ENCODE data around the gene ANXA9. TPM values are rescaled to one million over a fixed set of nuclear protein-coding genes. Genes with fewer than 3 reads are reported as not detected.

ANXA9 gene
- total and polyA plus RNA-seq, 2 experiments from 2014 or later, result 1.4 to 2.2 TPM

- Histone ChIP-seq H3K36me3 (ENCODE audit: insufficient read depth) (no peaks in the 10 kb centered on the region), H4K20me1 (replicated peaks; ENCODE audit: insufficient read depth) (no peaks in the 10 kb centered on the region; the same call in 1 of the 2 replicates), H3K27ac (ENCODE audit: low read depth) (no peak overlapping the region), H3K79me2 (replicated peaks; ENCODE audit: insufficient read depth) (peaks cover 15% of the 10 kb centered on the region), H3F3A (replicated peaks; ENCODE audit: low read depth) (peaks cover 13% of the 10 kb centered on the region; the same call in 1 of the 2 replicates), H2AFZ (no peak overlapping the region), H3K4me1 (ENCODE audit: insufficient read depth) (peaks cover 19% of the 10 kb centered on the region), H3K4me2 (no peak overlapping the region), H3K4me3 (no peak overlapping the region), H3K9me2 (ENCODE audit: insufficient read depth) (no peaks in the 10 kb centered on the region), H3K27me3 (ENCODE audit: insufficient read depth) (no peaks in the 10 kb centered on the region)
- Mint-ChIP-seq H3K9me3 (no peaks in the 10 kb centered on the region), H3K36me3 (ENCODE audit: low read depth) (no peaks in the 10 kb centered on the region; the same call in 2 of the 3 replicates), H3K4me1 (peaks cover 35% of the 10 kb centered on the region), H3K4me3 (no peak overlapping the region), H3K27ac (no peak overlapping the region), H3K27me3 (ENCODE audit: insufficient read depth, low read depth, poor library complexity) (peaks cover 16% of the 10 kb centered on the region)
- no peak for DNase-seq (ENCODE audit: low spot score)
- no peak for TF ChIP-seq JUNB (IDR thresholded peaks at IDR 0.05; ENCODE audit: unreplicated experiment)
- no peak for TF ChIP-seq STAT1 (IDR thresholded peaks at IDR 0.05; ENCODE audit: unreplicated experiment)
- TF ChIP-seq CREB1 (CRISPR knock-in tag; IDR thresholded peaks at IDR 0.05; ENCODE audit: low read depth), result no peak
- TF ChIP-seq ZNF462 (CRISPR knock-in tag; IDR thresholded peaks at IDR 0.05), result no peak
- TF ChIP-seq EZH2 (IDR thresholded peaks at IDR 0.05; ENCODE audit: low read depth, unreplicated experiment), result no peak
- TF ChIP-seq REST (IDR thresholded peaks at IDR 0.05; ENCODE audit: unreplicated experiment), result no peak
- TF ChIP-seq CTCF (conservative IDR thresholded peaks at IDR 0.05; ENCODE audit: low read depth in 2 of 2), result no peak
- no peak for TF ChIP-seq EZH2phosphoT487 (IDR thresholded peaks at IDR 0.05; ENCODE audit: unreplicated experiment)
- TF ChIP-seq ZNF331 (CRISPR knock-in tag; IDR thresholded peaks at IDR 0.05; ENCODE audit: low read depth), result no peak
- TF ChIP-seq NANOG (IDR thresholded peaks at IDR 0.05; ENCODE audit: borderline replicate concordance), result no peak
- TF ChIP-seq ETS1 (IDR thresholded peaks at IDR 0.05), result no peak
- TF ChIP-seq ZNF114 (CRISPR knock-in tag; IDR thresholded peaks at IDR 0.05), result no peak
- no peak for TF ChIP-seq POLR2AphosphoS5 (IDR thresholded peaks at IDR 0.05; ENCODE audit: low read depth)
- no peak for ATAC-seq
These were observed 28.2 kb downstream of the ANXA9 start for GRCh38 chr1:151010346-151010726.
